SU-DHL-6 (cell line): Measurements from ENCODE around the gene IL1RN.

Experiments
- EZH2phosphoT487 ChIP-seq: fragments of 200-600 bp; sonication (generic), shearing (Covaris generic); conservative IDR thresholded peaks from 2 replicates; pipeline ENCODE4 v1.6.1; 2018; ENCODE audit warnings: mild to moderate bottlenecking, antibody characterized with exemption, low read length, moderate library complexity, mixed read lengths
- TF ChIP-seq, protein P1 (sequence below): fragments of 200-600 bp; sonication (generic); IDR thresholded peaks from one replicate; pipeline ENCODE4 v1.5.1; 2017; ENCODE audit warnings: antibody characterized with exemption, mild to moderate bottlenecking, low read length, moderate library complexity; ENCODE audit not compliant: insufficient read depth, poor library complexity, severe bottlenecking

DNA sequence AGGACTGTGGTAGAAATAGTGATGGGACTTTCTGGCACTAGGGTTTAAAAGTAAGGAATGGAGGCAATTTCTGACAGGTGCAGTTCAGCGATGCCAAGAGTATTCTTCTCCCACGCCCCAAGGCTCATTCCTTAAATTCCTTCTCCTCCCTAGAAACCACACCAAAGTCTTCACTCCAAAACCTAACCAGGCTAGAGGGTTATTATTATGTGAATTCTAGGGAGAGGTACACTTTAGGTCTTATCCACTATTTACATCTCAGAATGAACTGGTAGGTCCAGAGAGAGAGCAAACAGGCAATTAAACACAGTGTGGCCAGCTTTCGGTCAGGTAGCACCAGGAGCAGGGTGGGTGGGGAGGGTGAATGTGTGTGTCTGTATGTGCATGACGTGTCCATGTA, 48.3 kb upstream of the IL1RN start:
- TF ChIP-seq, protein P1, sequence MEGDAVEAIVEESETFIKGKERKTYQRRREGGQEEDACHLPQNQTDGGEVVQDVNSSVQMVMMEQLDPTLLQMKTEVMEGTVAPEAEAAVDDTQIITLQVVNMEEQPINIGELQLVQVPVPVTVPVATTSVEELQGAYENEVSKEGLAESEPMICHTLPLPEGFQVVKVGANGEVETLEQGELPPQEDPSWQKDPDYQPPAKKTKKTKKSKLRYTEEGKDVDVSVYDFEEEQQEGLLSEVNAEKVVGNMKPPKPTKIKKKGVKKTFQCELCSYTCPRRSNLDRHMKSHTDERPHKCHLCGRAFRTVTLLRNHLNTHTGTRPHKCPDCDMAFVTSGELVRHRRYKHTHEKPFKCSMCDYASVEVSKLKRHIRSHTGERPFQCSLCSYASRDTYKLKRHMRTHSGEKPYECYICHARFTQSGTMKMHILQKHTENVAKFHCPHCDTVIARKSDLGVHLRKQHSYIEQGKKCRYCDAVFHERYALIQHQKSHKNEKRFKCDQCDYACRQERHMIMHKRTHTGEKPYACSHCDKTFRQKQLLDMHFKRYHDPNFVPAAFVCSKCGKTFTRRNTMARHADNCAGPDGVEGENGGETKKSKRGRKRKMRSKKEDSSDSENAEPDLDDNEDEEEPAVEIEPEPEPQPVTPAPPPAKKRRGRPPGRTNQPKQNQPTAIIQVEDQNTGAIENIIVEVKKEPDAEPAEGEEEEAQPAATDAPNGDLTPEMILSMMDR = no peak
- no peak for TF ChIP-seq EZH2phosphoT487
